CD4-positive, alpha-beta T cell (primary cell): ENCODE measurements around the gene PNPLA1. TPM values are rescaled to one million over a fixed set of nuclear protein-coding genes. Genes with fewer than 3 reads are reported as not detected.

Source experiments
- ATAC-seq: fragments of 200-7000 bp; cut with Tn5 transposase; one replicate; pipeline ENCODE4 v1.10.0; 2022; ENCODE audit warnings: mild to moderate bottlenecking; ENCODE audit not compliant: poor library complexity
- CTCF ChIA-PET: fragments of 350-600 bp; sonication (Branson Sonifier 250); formaldehyde crosslinking; loops from one replicate; lab custom pipeline; 2021; ENCODE audit warnings: antibody characterized with exemption, inconsistent platforms; lab: Charles Lee
- POLR2A ChIA-PET: fragments of 350-600 bp; sonication (Branson Sonifier 250); formaldehyde crosslinking; loops from one replicate; lab custom pipeline; 2021; ENCODE audit warnings: antibody characterized with exemption, inconsistent platforms; lab: Charles Lee
- DNase-seq, 14 experiments: peaks; one replicate each; pipeline ENCODE4 v3.0.0-alpha.2; 2013 to 2020; ENCODE audit warnings: mixed read lengths in 2 of 14
- H3K27ac ChIP-seq, 2 donors: one replicate each; pipeline versions ENCODE4 v1.5.1 to v1.7.0; 2013; ENCODE audit warnings: low read length in 2 of 2, low read depth in 1 of 2, mild to moderate bottlenecking in 1 of 2
- H3K27me3 ChIP-seq, 2 experiments: 1 replicate in 1 of 2; 2 replicates in 1 of 2; pipeline versions ENCODE4 v1.6.1 to v1.7.0; 2013; ENCODE audit warnings: low read length in 2 of 2, control low read depth in 1 of 2, mild to moderate bottlenecking in 1 of 2, moderate library complexity in 1 of 2; ENCODE audit not compliant: insufficient read depth in 2 of 2, control insufficient read depth in 1 of 2
- H3K36me3 ChIP-seq: one replicate; pipeline ENCODE4 v1.6.1; 2013; ENCODE audit warnings: low read length, control low read depth; ENCODE audit not compliant: insufficient read depth
- H3K4me1 ChIP-seq: one replicate; pipeline ENCODE4 v1.6.1; 2013; ENCODE audit warnings: low read length, control low read depth; ENCODE audit not compliant: insufficient read depth
- H3K4me3 ChIP-seq: one replicate; pipeline ENCODE4 v1.5.1; 2013; ENCODE audit warnings: mild to moderate bottlenecking, low read length, moderate library complexity
- H3K9me3 ChIP-seq, 2 experiments: 1 replicate in 1 of 2; 2 replicates in 1 of 2; pipeline versions ENCODE4 v1.6.1 to v1.7.0; 2013; ENCODE audit warnings: low read length in 2 of 2, mild to moderate bottlenecking in 2 of 2, control low read depth in 1 of 2, moderate library complexity in 1 of 2; ENCODE audit not compliant: control insufficient read depth in 1 of 2, insufficient read depth in 1 of 2
- H3K27ac Mint-ChIP-seq: one replicate; pipeline ENCODE4 v1.8.0; 2020; ENCODE audit warnings: mixed read lengths
- H3K27me3 Mint-ChIP-seq: one replicate; pipeline ENCODE4 v1.8.0; 2021; ENCODE audit warnings: mixed read lengths
- H3K36me3 Mint-ChIP-seq: one replicate; pipeline ENCODE4 v1.8.0; 2021; ENCODE audit warnings: low read depth, mixed read lengths
- H3K4me1 Mint-ChIP-seq: one replicate; pipeline ENCODE4 v1.8.0; 2021; ENCODE audit warnings: low read depth, mixed read lengths
- H3K4me3 Mint-ChIP-seq: one replicate; pipeline ENCODE4 v1.8.0; 2020; ENCODE audit warnings: mild to moderate bottlenecking, mixed read lengths
- H3K9me3 Mint-ChIP-seq: one replicate; pipeline ENCODE4 v1.8.0; 2020; ENCODE audit warnings: mixed read lengths
- CTCF ChIP-seq: fragments of 200-600 bp; IDR thresholded peaks from one replicate; pipeline ENCODE4 v1.8.0; 2022; ENCODE audit warnings: antibody characterized with exemption, mild to moderate bottlenecking
- intact Hi-C, 2 experiments: fragments of 100-400 bp; cut with DNase I in 1 of 2; cut with micrococcal nuclease in 1 of 2; formaldehyde crosslinking; loops; one replicate each; pipeline versions ENCODE4 v1.15.1 to v1.9.0; 2023 to 2025; cut with DNase I, micrococcal nuclease
- total RNA-seq, 174 experiments: library from RNA in 2 of 174; stranded (reverse) in 2 of 174; gene quantifications; one replicate each; pipeline ENCODE4 v1.2.3 and lab custom pipeline; 2021 to 2026

Gene PNPLA1
- total RNA-seq, 2 experiments from 2014 or later = 0.17 TPM; not detected in 1

DNA sequence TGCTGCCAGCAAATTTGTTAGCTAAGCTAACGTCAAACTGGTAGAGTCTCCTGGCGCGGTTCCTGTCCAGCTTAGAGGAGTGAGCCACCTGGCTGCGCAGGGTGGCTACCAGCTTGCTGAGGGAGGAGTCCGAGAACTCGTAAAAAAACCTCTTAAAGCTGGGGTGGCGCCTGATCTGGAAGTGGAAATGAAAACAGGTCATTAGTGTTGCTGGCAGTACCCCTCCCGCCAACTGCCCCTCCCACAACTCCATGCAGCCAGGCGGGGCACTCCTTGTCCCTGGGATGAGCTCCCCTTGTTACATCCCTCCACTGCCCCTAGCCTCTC, 49.5 kb downstream of the PNPLA1 start:
- intact Hi-C loops = no loop called here
- no peak overlapping the region for H3K27ac ChIP-seq
- TF ChIP-seq CTCF = no peak
- H3K27ac Mint-ChIP-seq = no peak overlapping the region
- POLR2A ChIA-PET = no interaction called here
- no peaks in the 10 kb centered on the region for H3K27me3 ChIP-seq
- no peaks in the 10 kb centered on the region for H3K9me3 ChIP-seq
- H3K9me3 Mint-ChIP-seq = no peaks in the 10 kb centered on the region
- H3K36me3 ChIP-seq = no peaks in the 10 kb centered on the region
- H3K4me3 ChIP-seq = no peak overlapping the region
- no peak for DNase-seq
- no peaks in the 10 kb centered on the region for H3K27me3 Mint-ChIP-seq
- H3K4me1 ChIP-seq = no peaks in the 10 kb centered on the region
- H3K36me3 Mint-ChIP-seq = no peaks in the 10 kb centered on the region
- CTCF ChIA-PET = interaction anchor here (1.1 kb wide), 1 partner anchor 17 kb away, joined by 3 read pairs; no protein-coding TSS in a partner anchor
- H3K4me3 Mint-ChIP-seq = no peak overlapping the region
- no peak for ATAC-seq
- no peaks in the 10 kb centered on the region for H3K4me1 Mint-ChIP-seq

DNA sequence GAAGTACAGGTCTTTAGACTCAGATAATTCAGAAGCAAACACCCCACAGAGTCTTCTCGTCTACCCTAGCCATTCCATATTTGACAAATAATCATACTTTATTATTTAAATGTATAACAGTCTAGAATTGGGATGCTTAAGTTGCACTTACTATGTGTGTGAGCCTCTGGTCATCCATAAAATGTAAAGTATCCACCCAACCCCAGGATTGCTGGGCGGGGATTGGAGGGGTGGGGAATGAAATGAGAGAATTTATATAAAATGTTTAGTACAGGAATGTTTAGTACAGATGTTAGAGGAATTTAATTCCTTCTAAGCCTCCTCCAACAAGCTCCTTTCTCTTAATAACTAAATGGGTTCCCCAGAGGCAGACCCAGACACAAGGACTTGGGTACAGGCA, 50.0 kb downstream of the PNPLA1 start:
- Histone ChIP-seq H3K27me3 (no peaks in the 10 kb centered on the region), H3K4me3 (no peak overlapping the region), H3K27ac (no peak overlapping the region), H3K36me3 (no peaks in the 10 kb centered on the region), H3K4me1 (no peaks in the 10 kb centered on the region), H3K9me3 (no peaks in the 10 kb centered on the region)
- intact Hi-C loops = no loop called here
- Mint-ChIP-seq H3K4me1 (no peaks in the 10 kb centered on the region), H3K4me3 (no peak overlapping the region), H3K36me3 (no peaks in the 10 kb centered on the region), H3K27ac (no peak overlapping the region), H3K27me3 (no peaks in the 10 kb centered on the region), H3K9me3 (no peaks in the 10 kb centered on the region)
- ATAC-seq = no peak
- POLR2A ChIA-PET = no interaction called here
- CTCF ChIA-PET = interaction anchor here (1.1 kb wide), 1 partner anchor 17 kb away, joined by 3 read pairs; no protein-coding TSS in a partner anchor
- no peak for DNase-seq
- no peak for TF ChIP-seq CTCF

DNA sequence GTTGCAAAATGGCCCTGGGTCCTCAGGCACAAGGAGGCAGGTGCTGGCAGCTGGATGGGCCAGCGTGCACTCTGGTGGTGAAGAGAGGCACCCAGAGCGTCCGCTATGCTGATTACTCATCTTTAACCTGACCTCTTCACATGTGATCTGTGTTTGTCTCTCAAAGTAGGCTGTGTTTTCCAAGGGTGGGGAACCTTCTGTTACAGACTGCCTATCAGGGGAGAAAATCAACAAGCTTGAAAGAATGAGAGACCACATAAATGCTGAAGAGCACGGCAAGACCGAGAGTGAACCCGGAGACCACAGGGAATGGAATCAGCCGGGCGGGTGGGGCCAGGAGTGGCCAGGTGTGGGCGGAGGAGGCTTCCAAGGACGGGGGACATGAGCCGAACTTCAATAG, 50.6 kb downstream of the PNPLA1 start:
- Mint-ChIP-seq H3K9me3 (no peaks in the 10 kb centered on the region), H3K27me3 (no peaks in the 10 kb centered on the region), H3K4me3 (no peak overlapping the region), H3K4me1 (no peaks in the 10 kb centered on the region), H3K36me3 (no peaks in the 10 kb centered on the region), H3K27ac (no peak overlapping the region)
- Histone ChIP-seq H3K9me3 (no peaks in the 10 kb centered on the region), H3K4me1 (no peaks in the 10 kb centered on the region), H3K4me3 (no peak overlapping the region), H3K36me3 (no peaks in the 10 kb centered on the region), H3K27ac (no peak overlapping the region), H3K27me3 (no peaks in the 10 kb centered on the region)
- ATAC-seq = no peak
- no peak for TF ChIP-seq CTCF
- no peak for DNase-seq
- POLR2A ChIA-PET = interaction anchor here (0.5 kb wide), 1 partner anchor 1963 kb away, joined by 3 read pairs; no protein-coding TSS in a partner anchor
- intact Hi-C loops = no loop called here
- CTCF ChIA-PET = interaction anchor here (1.1 kb wide), 1 partner anchor 18 kb away, joined by 3 read pairs; no protein-coding TSS in a partner anchor
